K562 (cell line): ENCODE data around the gene JUP. TPM values are rescaled to one million over a fixed set of nuclear protein-coding genes. Genes with fewer than 3 reads are reported as not detected.

Experiments used
- ARID3A ChIP-seq: IDR thresholded peaks from 2 replicates; pipeline ENCODE4 v1.6.1; 2012; ENCODE audit warnings: low read depth, low read length, improper control_type of control experiment, borderline replicate concordance
- ATF3 ChIP-seq, 2 experiments: fragments of 450-650 bp in 1 of 2; sonication (generic) in 1 of 2; formaldehyde crosslinking in 1 of 2; IDR thresholded peaks in 1 of 2; conservative IDR thresholded peaks in 1 of 2; 2 replicates each; pipeline versions ENCODE4 v1.6.1 to v1.8.1; 2016 to 2023; ENCODE audit warnings: mild to moderate bottlenecking in 2 of 2, moderate library complexity in 2 of 2, inconsistent platforms in 1 of 2, missing genetic modification reagents in 1 of 2
- CHD4 ChIP-seq: fragments of 200-600 bp; sonication (generic); IDR thresholded peaks from 3 replicates; pipeline ENCODE4 v1.6.1; 2012; ENCODE audit warnings: low read depth, mild to moderate bottlenecking, mixed read lengths, low read length, inconsistent platforms; ENCODE audit not compliant: insufficient read depth, insufficient replicate concordance, poor library complexity, severe bottlenecking
- ELF1 ChIP-seq: fragments of 200-800 bp; sonication (Bioruptor generic); IDR thresholded peaks from 2 replicates; pipeline ENCODE4 v1.6.1; 2016; ENCODE audit warnings: missing genetic modification characterization, missing compliant biosample characterization
- ERF ChIP-seq: fragments of 450-650 bp; formaldehyde crosslinking; IDR thresholded peaks from 2 replicates; pipeline ENCODE4 v1.4.0; 2020; ENCODE audit warnings: mild to moderate bottlenecking, mixed read lengths
- ESRRA ChIP-seq: fragments of 450-650 bp; IDR thresholded peaks from 2 replicates; pipeline ENCODE4 v1.6.1; 2014; ENCODE audit warnings: low read depth, mild to moderate bottlenecking, moderate library complexity, borderline replicate concordance
- HCFC1 ChIP-seq: IDR thresholded peaks from 2 replicates; pipeline ENCODE4 v1.6.1; 2012; ENCODE audit warnings: low read depth, low read length, improper control_type of control experiment
- HDGF ChIP-seq: fragments of 450-650 bp; IDR thresholded peaks from 2 replicates; pipeline ENCODE4 v1.6.1; 2016
- MIER1 ChIP-seq: fragments of 450-650 bp; IDR thresholded peaks from 2 replicates; pipeline ENCODE4 v1.6.1; 2016; ENCODE audit warnings: antibody characterized with exemption, mild to moderate bottlenecking, low read depth
- SMAD4 ChIP-seq: fragments of 250-450 bp; sonication (Bioruptor Pico); conservative IDR thresholded peaks from 2 replicates; pipeline ENCODE4 v1.8.0; 2021; ENCODE audit warnings: inconsistent platforms, mild to moderate bottlenecking, moderate library complexity
- SMARCB1 ChIP-seq: IDR thresholded peaks from 2 replicates; pipeline ENCODE4 v1.6.1; 2011; ENCODE audit warnings: improper control_type of control experiment, low read depth; ENCODE audit not compliant: insufficient read length
- SMARCC2 ChIP-seq: fragments of 450-650 bp; IDR thresholded peaks from 2 replicates; pipeline ENCODE4 v1.6.1; 2017; ENCODE audit warnings: antibody characterized with exemption, moderate library complexity, mild to moderate bottlenecking, low read depth
- STAT5B ChIP-seq: fragments of 250-450 bp; sonication (Bioruptor Pico); IDR thresholded peaks from 2 replicates; pipeline ENCODE4 v1.8.0; 2021; ENCODE audit warnings: mild to moderate bottlenecking, inconsistent platforms
- TBP ChIP-seq: optimal IDR thresholded peaks from 2 replicates; pipeline ENCODE3; 2011; ENCODE audit warnings: low read depth, low read length, improper control_type of control experiment
- TSC22D4 ChIP-seq: fragments of 450-650 bp; IDR thresholded peaks from 2 replicates; pipeline ENCODE4 v1.6.1; 2016; ENCODE audit warnings: missing genetic modification characterization, missing biosample characterization, control low read depth
- YBX1 ChIP-seq: fragments of 450-650 bp; IDR thresholded peaks from 2 replicates; pipeline ENCODE4 v1.7.1; 2016; ENCODE audit warnings: mild to moderate bottlenecking
- ZFX ChIP-seq: sonication (generic); formaldehyde crosslinking; IDR thresholded peaks from 2 replicates; pipeline ENCODE4 v1.8.0; 2022; ENCODE audit warnings: mild to moderate bottlenecking, missing genetic modification reagents, moderate library complexity
- ZKSCAN1 ChIP-seq: fragments of 150-350 bp; IDR thresholded peaks from 2 replicates; pipeline ENCODE4 v1.6.1; 2016; ENCODE audit warnings: low read depth, low read length
- ZNF280A ChIP-seq: fragments of 450-650 bp; IDR thresholded peaks from 2 replicates; pipeline ENCODE4 v1.6.1; 2018; ENCODE audit warnings: mild to moderate bottlenecking, low read depth; ENCODE audit not compliant: partially characterized antibody
- ZNF282 ChIP-seq: sonication (generic); formaldehyde crosslinking; IDR thresholded peaks from 2 replicates; pipeline ENCODE4 v1.8.1; 2023; ENCODE audit warnings: missing genetic modification reagents
- polyA plus RNA-seq, 8 experiments: library from polyadenylated mRNA; depleted of rRNA in 4 of 8; stranded (reverse) in 5 of 8; unstranded in 3 of 8; fragments of >200 nt; fragmentation: Nextera tagmentation in 2 of 8; fragmentation: Illumina TruSeq in 1 of 8; extraction: Ambion mirVana in 2 of 8; extraction: Trizol in 1 of 8; gene quantifications; 2 replicates each; pipeline versions ENCODE4 v1.2.1 to v1.2.3, GENCODE V29; 2011 to 2014; ENCODE audit warnings: inconsistent platforms in 1 of 8, missing spikeins in 1 of 8
- total RNA-seq, 7 experiments: library from RNA; depleted of rRNA in 6 of 7; stranded (reverse); fragments of >200 nt in 6 of 7; fragmentation: Illumina TruSeq in 2 of 7; extraction: Trizol in 2 of 7; gene quantifications; 2 replicates each; pipeline versions ENCODE4 v1.2.1 to v1.2.3, GENCODE V29; 2011 to 2021; ENCODE audit warnings: low replicate concordance in 1 of 7

The JUP gene
- total and polyA plus RNA-seq, 9 of the 15 experiments (the other 6 are each of a cell fraction or from before 2014, with no cell fraction given) = 6.4 to 177 (median 31.2) TPM

GRCh38 chr17:41792845-41793783 is 6.6 kb upstream of the JUP start (continued):
- TF ChIP-seq ZKSCAN1 (no peak), YBX1 (no peak), HCFC1 (no peak), STAT5B (CRISPR knock-in tag) (no peak), TSC22D4 (tag) (no peak), ELF1 (tag) (peak; percentile 43), SMARCB1 (no peak), ATF3 (IDR thresholded peaks at IDR 0.05) (peak; percentile 35), ATF3 (CRISPR knock-in tag; conservative IDR thresholded peaks at IDR 0.05) (no peak), HDGF (no peak; the same call in 1 of the 2 replicates), ARID3A (peak; percentile 54; the same call in 1 of the 2 replicates), ERF (CRISPR knock-in tag) (no peak), MIER1 (no peak), ZNF282 (no peak), SMARCC2 (no peak; the same call in 1 of the 2 replicates), ZFX (CRISPR knock-in tag) (peak; percentile 40), ZNF280A (no peak), SMAD4 (CRISPR knock-in tag) (peak; percentile 84), TBP (no peak), CHD4 (no peak), ESRRA (peak; percentile 13; the same call in 1 of the 2 replicates)
